GM12864 (cell line): ENCODE measurements around the gene CD226.

ENCODE experiments used
- DNase-seq: peaks from one replicate; pipeline ENCODE4 v3.0.0-alpha.2; 2011; ENCODE audit warnings: low read depth
- H3K4me3 ChIP-seq: 2 replicates; pipeline ENCODE4 v1.5.1; 2011; ENCODE audit warnings: mild to moderate bottlenecking, low read depth, low read length, control low read depth
- CTCF ChIP-seq: IDR thresholded peaks from 2 replicates; pipeline ENCODE4 v1.5.1; 2011; ENCODE audit warnings: low read depth, mild to moderate bottlenecking, moderate library complexity, low read length, control low read depth, inconsistent platforms; ENCODE audit errors: missing control alignments

CD226 gene

GRCh38 chr18:69948919-69949537, 1.4 kb upstream of the CD226 start:
- no peak for TF ChIP-seq CTCF
- DNase-seq, result peak; percentile 93
- H3K4me3 ChIP-seq, result no peak overlapping the region; the same call in 1 of the 2 replicates

GRCh38 chr18:69948256-69948655, 583 bp upstream of the CD226 start:
- no peak for DNase-seq
- no peak overlapping the region for H3K4me3 ChIP-seq
- TF ChIP-seq CTCF, result no peak

- no peak for TF ChIP-seq CTCF
- no peak for DNase-seq
- peak overlapping the region; percentile 49 for H3K4me3 ChIP-seq
These were observed 991 bp downstream of the CD226 start for GRCh38 chr18:69946608-69947155.

GRCh38 chr18:69945220-69946114, 2.2 kb downstream of the CD226 start:
- DNase-seq, result no peak
- peak overlapping the region; percentile 49 for H3K4me3 ChIP-seq
- no peak for TF ChIP-seq CTCF

GRCh38 chr18:69944436-69944835, 3.2 kb downstream of the CD226 start:
- no peak for TF ChIP-seq CTCF
- peak overlapping the region; percentile 24; the same call in 1 of the 2 replicates for H3K4me3 ChIP-seq
- DNase-seq, result no peak

GRCh38 chr18:69943021-69943420, 4.7 kb downstream of the CD226 start:
- H3K4me3 ChIP-seq, result no peak overlapping the region
- no peak for DNase-seq
- TF ChIP-seq CTCF, result no peak
